Measurements from ENCODE around the gene TUBB3. TPM values are rescaled to one million over a fixed set of nuclear protein-coding genes. Genes with fewer than 3 reads are reported as not detected.

The TUBB3 gene
- total and polyA plus RNA-seq, 2 of the 8 experiments (the other 6 are each of a cell fraction or from before 2014, with no cell fraction given) = 275 to 393 TPM

DNA sequence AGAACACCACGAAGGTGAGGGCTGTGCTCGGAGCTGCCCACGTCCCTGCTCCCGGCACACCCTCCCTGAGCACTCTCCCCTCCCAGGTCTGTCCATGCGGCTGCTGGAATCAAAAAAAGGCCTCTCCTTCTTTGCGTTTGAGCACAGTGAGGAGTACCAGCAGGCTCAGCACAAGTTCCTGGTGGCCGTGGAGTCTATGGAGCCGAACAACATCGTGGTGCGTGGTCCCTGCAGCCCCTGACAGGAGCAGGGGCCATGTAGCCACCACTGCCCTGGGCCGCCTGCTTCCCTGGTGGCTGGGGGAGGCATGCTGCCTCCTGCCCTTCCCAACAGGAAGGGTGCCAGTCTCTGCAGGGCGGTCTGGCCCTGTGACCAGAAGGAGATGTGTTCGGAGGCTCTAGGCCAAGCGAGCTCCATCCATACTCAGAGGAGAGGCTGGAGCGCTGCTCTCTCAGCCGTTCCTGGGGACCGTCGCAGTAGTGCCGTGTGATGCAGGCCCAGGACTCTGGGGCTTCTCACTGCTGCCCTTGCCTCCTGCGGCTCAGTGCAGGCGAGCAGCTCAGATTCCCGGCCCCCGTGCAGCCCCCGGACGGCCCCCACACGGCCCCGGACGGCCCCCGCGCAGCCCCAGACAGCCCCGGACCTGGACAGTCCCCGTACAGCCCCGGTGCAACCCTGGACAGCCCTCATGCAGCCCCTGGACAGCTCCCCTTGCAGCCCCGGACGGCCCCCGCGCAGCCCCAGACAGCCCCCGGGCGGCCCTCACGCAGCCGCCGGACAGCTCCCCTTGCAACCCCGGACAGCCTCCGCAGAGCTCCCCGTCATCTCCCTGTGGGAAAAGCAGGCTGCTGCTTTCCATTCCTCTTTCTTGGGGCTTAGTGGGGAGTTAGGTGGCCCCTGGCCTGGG lies 29.2 kb upstream of the TUBB3 start:
- DNase-seq (ENCODE audit: low read depth in 1 of 2, low spot score in 2 of 2) = no peak
- H2BK20ac ChIP-seq (ENCODE audit: low read length) = no peak overlapping the region
- H3K23ac ChIP-seq (ENCODE audit: insufficient read length) = no peak overlapping the region
- no peak overlapping the region for H2AFZ ChIP-seq (ENCODE audit: low read length)
- H3K36me3 ChIP-seq (ENCODE audit: control insufficient read depth in 2 of 4, insufficient read depth in 4 of 4, low read length in 3 of 4) = peaks cover 3 to 31% (median 18%) of the 10 kb centered on the region in 4 experiments; a peak in 7 of 8 replicates
- no peaks in the 10 kb centered on the region for H3K79me2 ChIP-seq (ENCODE audit: control insufficient read depth in 1 of 2, insufficient read depth in 2 of 2, low read length in 2 of 2)
- no peak overlapping the region for H3K27ac ChIP-seq (ENCODE audit: low read depth, low read length)
- no peak overlapping the region for H4K5ac ChIP-seq (ENCODE audit: insufficient read length, low read depth, low read length)
- no peak overlapping the region for H2AK5ac ChIP-seq (ENCODE audit: low read depth, low read length)
- 93% methylated on average over 22 of the region's 45 CpGs; no CpG with 5 or more reads in 1 of the 2 experiments for WGBS, 2 experiments (ENCODE audit: extremely low coverage in 1 of 2, insufficient coverage in 1 of 2, insufficient read length in 1 of 2, insufficient replicate concordance in 2 of 2, low coverage in 1 of 2, low lambda C conversion rate in 2 of 2, missing lambda C conversion rate in 1 of 2)
- H3K4me1 ChIP-seq (replicated peaks in 1 of 4; ENCODE audit: control insufficient read depth in 3 of 4, insufficient read depth in 4 of 4, low read length in 3 of 4) = no peaks in the 10 kb centered on the region
- H2BK5ac ChIP-seq (ENCODE audit: low read depth, low read length) = peak overlapping the region; percentile 52; the same call in 1 of the 2 replicates
- H3K23me2 ChIP-seq (ENCODE audit: low read depth, low read length) = no peaks in the 10 kb centered on the region
- H3K9me3 ChIP-seq (ENCODE audit: insufficient read depth in 2 of 2, low read depth in 1 of 2, low read length in 1 of 2) = no peaks in the 10 kb centered on the region
- H2BK12ac ChIP-seq (ENCODE audit: low read depth, low read length) = no peak overlapping the region
- no peak overlapping the region for H3K14ac ChIP-seq (ENCODE audit: insufficient read length)
- no peaks in the 10 kb centered on the region for H3K27me3 ChIP-seq (replicated peaks in 1 of 4; ENCODE audit: control insufficient read depth in 3 of 4, extremely low read depth in 1 of 4, insufficient read depth in 3 of 4, low read length in 3 of 4)
- H3K4ac ChIP-seq (replicated peaks; ENCODE audit: insufficient read length, low read depth, low read length) = no peak overlapping the region
- no peak overlapping the region for H3K4me2 ChIP-seq (ENCODE audit: insufficient read depth in 1 of 2, low read depth in 2 of 2, low read length in 2 of 2)
- H3K9ac ChIP-seq (replicated peaks in 1 of 4; ENCODE audit: extremely low read depth in 1 of 4, low read depth in 3 of 4, low read length in 3 of 4) = no peak overlapping the region
- H3K56ac ChIP-seq (replicated peaks; ENCODE audit: insufficient read length, low read depth, low read length) = no peak overlapping the region
- H3K18ac ChIP-seq (ENCODE audit: extremely low read depth, low read length) = no peak overlapping the region
- peaks cover 2% of the 10 kb centered on the region; the same call in 1 of the 2 replicates for H3K79me1 ChIP-seq (ENCODE audit: low read depth, low read length)
- no peak for FAIRE-seq
- POLR2A ChIA-PET (ENCODE audit: partially characterized antibody) = interaction anchor here (0.5 to 1.5 kb wide), 4 partner anchors 10 to 379 kb away, joined by 3 to 6 read pairs (median 4); partner anchors contain the start of gene TUBB3
- H4K91ac ChIP-seq (replicated peaks; ENCODE audit: insufficient read length, low read length) = no peak overlapping the region
- CTCF ChIA-PET (ENCODE audit: partially characterized antibody) = interaction anchor here (0.7 to 4.9 kb wide), 2 partner anchors 16 to 37 kb away, joined by 3 to 41 read pairs; no protein-coding TSS in a partner anchor
- no peak overlapping the region for H4K8ac ChIP-seq (ENCODE audit: extremely low read depth, insufficient read depth, low read length)
- H2BK15ac ChIP-seq (ENCODE audit: low read length) = no peak overlapping the region
- H2BK120ac ChIP-seq (replicated peaks; ENCODE audit: low read depth, low read length) = no peak overlapping the region
- H3K4me3 ChIP-seq (ENCODE audit: extremely low read depth in 1 of 4, insufficient read depth in 2 of 4, low read depth in 3 of 4, low read length in 4 of 4) = no peak overlapping the region
- peaks cover 5 to 16% of the 10 kb centered on the region in 2 experiments for H4K20me1 ChIP-seq (replicated peaks in 1 of 2; ENCODE audit: control insufficient read depth in 1 of 2, insufficient read depth in 2 of 2, low read length in 2 of 2)
- no peak for TF ChIP-seq GABPA (IDR thresholded peaks at IDR 0.05; ENCODE audit: borderline replicate concordance, insufficient read depth, low read length)
- no peak for TF ChIP-seq TAF1 (IDR thresholded peaks at IDR 0.05; ENCODE audit: low read depth, low read length)
- no peak for TF ChIP-seq RNF2 (IDR thresholded peaks at IDR 0.05; ENCODE audit: borderline replicate concordance, low read depth, low read length, missing control alignments, poor library complexity, severe bottlenecking)
- no peak for TF ChIP-seq KDM1A (IDR thresholded peaks at IDR 0.05; ENCODE audit: borderline replicate concordance, low read length)
- no peak for TF ChIP-seq JUN (IDR thresholded peaks at IDR 0.05; ENCODE audit: low read depth, low read length)
- no peak for TF ChIP-seq NANOG (IDR thresholded peaks at IDR 0.05; ENCODE audit: insufficient read depth, low read depth, low read length, poor library complexity, severe bottlenecking)
- TF ChIP-seq CHD2 (IDR thresholded peaks at IDR 0.05; ENCODE audit: low read length) = no peak
- no peak for TF ChIP-seq SP2 (IDR thresholded peaks at IDR 0.05; ENCODE audit: low read length)
- TF ChIP-seq ASH2L (IDR thresholded peaks at IDR 0.05; ENCODE audit: low read length) = no peak
- no peak for TF ChIP-seq KDM5A (IDR thresholded peaks at IDR 0.05; ENCODE audit: low read length)
- no peak for TF ChIP-seq CHD1 (IDR thresholded peaks at IDR 0.05; ENCODE audit: low read depth, low read length)
- TF ChIP-seq RXRA (IDR thresholded peaks at IDR 0.05; ENCODE audit: insufficient read depth, low read depth, low read length) = no peak
